Endothelial cell of umbilical vein (primary cell): ENCODE data around the gene LRRC8D. TPM values are rescaled to one million over a fixed set of nuclear protein-coding genes. Genes with fewer than 3 reads are reported as not detected.

Experiments used
- BruUV-seq: library from RNA; stranded (reverse); fragments of 400-500 nt; replicated peaks from 2 replicates; lab custom pipeline; 2021; lab: Mats Ljungman, UMichigan
- CTCF ChIA-PET: fragments of 300-600, 350-600 bp; sonication (Branson Sonifier 250); formaldehyde crosslinking; loops from one replicate; lab custom pipeline; 2021; ENCODE audit warnings: antibody characterized with exemption, inconsistent platforms; lab: Charles Lee
- POLR2A ChIA-PET: fragments of 300-600, 350-600 bp; sonication (Branson Sonifier 250); formaldehyde crosslinking; loops from one replicate; lab custom pipeline; 2021; ENCODE audit warnings: antibody characterized with exemption, inconsistent platforms; lab: Charles Lee
- DNase-seq: peaks from one replicate; pipeline ENCODE4 v3.0.0-alpha.2; 2011; ENCODE audit warnings: low read depth, low spot score
- FAIRE-seq: peaks from 2 replicates; lab custom pipeline; 2011; peaks lifted over from hg19 to GRCh38; lab: Jason Lieb, UNC
- H2AFZ ChIP-seq: 2 replicates; pipeline ENCODE4 v1.6.0; 2012; ENCODE audit warnings: low read depth, low read length, control low read depth, inconsistent platforms
- H3K27ac ChIP-seq: 2 replicates; pipeline ENCODE4 v1.5.1; 2011; ENCODE audit warnings: low read depth, mild to moderate bottlenecking, control low read depth, low read length, moderate library complexity; ENCODE audit not compliant: insufficient read depth
- H3K27me3 ChIP-seq, 2 experiments: 2 replicates each; pipeline versions ENCODE4 v1.6.0 to v1.6.1; 2011; ENCODE audit warnings: low read length in 2 of 2, mixed read lengths in 1 of 2; ENCODE audit not compliant: control insufficient read depth in 2 of 2, insufficient read depth in 2 of 2
- H3K36me3 ChIP-seq, 2 experiments: 2 replicates in 1 of 2; 3 replicates in 1 of 2; pipeline ENCODE4 v1.5.1; 2011; ENCODE audit warnings: low read length in 2 of 2, mild to moderate bottlenecking in 1 of 2, moderate library complexity in 1 of 2; ENCODE audit not compliant: control insufficient read depth in 2 of 2, insufficient read depth in 2 of 2; ENCODE audit errors: extremely low read depth in 1 of 2
- H3K4me1 ChIP-seq: 3 replicates; pipeline ENCODE4 v1.5.1; 2011; ENCODE audit warnings: mild to moderate bottlenecking, low read length; ENCODE audit not compliant: control insufficient read depth, insufficient read depth; ENCODE audit errors: extremely low read depth
- H3K4me2 ChIP-seq: 2 replicates; pipeline ENCODE4 v1.6.1; 2011; ENCODE audit warnings: low read length, control low read depth, mixed read lengths; ENCODE audit not compliant: insufficient read depth
- H3K4me3 ChIP-seq, 3 experiments: fragments of 200-600 bp in 1 of 3; sonication (generic), shearing (Covaris generic) in 1 of 3; replicated peaks in 1 of 3; 2 replicates each; pipeline ENCODE4 v1.5.1; 2011 to 2016; ENCODE audit warnings: control low read depth in 3 of 3, low read length in 3 of 3, mild to moderate bottlenecking in 2 of 3, inconsistent platforms in 1 of 3, low read depth in 1 of 3, moderate library complexity in 1 of 3; ENCODE audit not compliant: insufficient read depth in 1 of 3
- H3K79me2 ChIP-seq: 2 replicates; pipeline ENCODE4 v1.6.0; 2012; ENCODE audit warnings: low read length, inconsistent platforms; ENCODE audit not compliant: control insufficient read depth, insufficient read depth
- H3K9ac ChIP-seq: replicated peaks from 2 replicates; pipeline ENCODE3; 2011; ENCODE audit warnings: low read length, control low read depth; ENCODE audit not compliant: insufficient read depth; ENCODE audit errors: extremely low read depth
- H3K9me1 ChIP-seq: replicated peaks from 3 replicates; pipeline ENCODE4 v1.6.0; 2011; ENCODE audit warnings: mild to moderate bottlenecking, low read length; ENCODE audit not compliant: control insufficient read depth, insufficient read depth; ENCODE audit errors: extremely low read depth
- H3K9me3 ChIP-seq: replicated peaks from 2 replicates; pipeline ENCODE4 v1.5.1; 2012; ENCODE audit warnings: low read length, inconsistent platforms; ENCODE audit not compliant: control insufficient read depth, insufficient read depth
- H4K20me1 ChIP-seq: replicated peaks from 2 replicates; pipeline ENCODE3; 2011; ENCODE audit warnings: mild to moderate bottlenecking, low read length; ENCODE audit not compliant: control insufficient read depth, insufficient read depth; ENCODE audit errors: extremely low read depth
- EZH2 ChIP-seq: IDR thresholded peaks from 2 replicates; pipeline ENCODE4 v1.6.1; 2012; ENCODE audit warnings: borderline replicate concordance, low read depth, mild to moderate bottlenecking, moderate library complexity, low read length, inconsistent platforms; ENCODE audit not compliant: severe bottlenecking
- GATA2 ChIP-seq: IDR thresholded peaks from 2 replicates; pipeline ENCODE4 v1.7.0; 2011; ENCODE audit warnings: low read depth, mild to moderate bottlenecking, moderate library complexity, mixed read lengths, low read length; ENCODE audit not compliant: insufficient read length, insufficient read depth
- JUN ChIP-seq: IDR thresholded peaks from 2 replicates; pipeline ENCODE4 v1.6.1; 2011; ENCODE audit warnings: borderline replicate concordance, low read depth; ENCODE audit not compliant: insufficient read length, insufficient read depth
- MYC ChIP-seq: IDR thresholded peaks from one replicate; pipeline ENCODE4 v1.6.1; 2011; ENCODE audit warnings: mild to moderate bottlenecking, low read depth, low read length
- POLR2AphosphoS5 ChIP-seq: IDR thresholded peaks from 2 replicates; pipeline ENCODE4 v1.6.1; 2012; ENCODE audit warnings: low read depth, mild to moderate bottlenecking, control low read depth, low read length, moderate library complexity; ENCODE audit not compliant: insufficient read depth
- dilution Hi-C: fragments of 300-500 bp; cut with MboI; formaldehyde crosslinking; loops from one replicate; pipeline ENCODE4 v1.15.0; 2019; ENCODE audit warnings: low sequenced_read_pairs; ENCODE audit not compliant: extremely low pct_ligation_motif_present
- intact Hi-C: fragments of 100-400 bp; cut with micrococcal nuclease; formaldehyde crosslinking; loops from one replicate; pipeline ENCODE4 v1.10.0; 2022
- polyA plus RNA-seq, 4 experiments: library from polyadenylated mRNA; depleted of rRNA in 3 of 4; stranded (reverse) in 3 of 4; unstranded in 1 of 4; fragments of >200 nt; gene quantifications; 2 replicates each; pipeline versions ENCODE4 v1.2.1 to v1.2.3, GENCODE V29; 2011 to 2012; ENCODE audit warnings: missing spikeins in 1 of 4
- total RNA-seq: library from RNA; stranded (reverse); gene quantifications from 2 replicates; pipeline ENCODE4 v1.2.3, GENCODE V29; 2021

LRRC8D gene
- total and polyA plus RNA-seq, 2 donors (not counting 3 experiments of a cell fraction or from before 2014, with no cell fraction given), result 31.9 to 37.7 TPM

DNA sequence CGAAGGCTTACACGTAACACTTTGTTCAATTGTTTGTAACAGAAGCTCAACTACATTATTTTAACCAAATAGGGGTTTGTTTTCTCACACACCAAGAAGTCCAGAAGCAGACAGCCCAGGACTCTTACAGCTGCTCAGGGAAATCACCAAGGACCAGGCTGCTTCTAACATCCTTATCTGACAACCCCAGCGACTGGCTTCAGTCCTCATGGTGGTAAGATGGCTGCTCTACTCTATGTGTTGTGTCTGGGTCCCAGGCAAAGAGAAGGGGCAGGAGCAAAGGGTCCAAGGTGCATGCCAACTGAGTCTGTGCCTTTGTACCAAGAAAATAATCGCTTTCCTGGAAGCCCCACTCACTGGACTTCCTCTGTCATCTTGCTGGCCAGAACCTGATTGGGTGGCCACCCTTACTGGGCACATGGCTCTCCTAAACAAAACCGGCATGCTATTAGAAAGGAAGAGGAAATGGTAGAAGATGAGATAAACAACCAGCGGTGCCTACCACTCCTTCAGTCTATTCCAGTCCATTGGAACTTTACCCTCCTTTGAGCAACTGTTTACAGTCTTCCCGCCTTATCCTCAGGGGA lies 34.1 kb upstream of the LRRC8D start:
- H3K79me2 ChIP-seq, result no peaks in the 10 kb centered on the region
- no peaks in the 10 kb centered on the region for H3K4me1 ChIP-seq
- H3K4me3 ChIP-seq, result no peak overlapping the region
- POLR2A ChIA-PET, result no interaction called here
- FAIRE-seq (no peak), DNase-seq (no peak)
- BruUV-seq, result no TSS peak
- no peak for TF ChIP-seq MYC
- TF ChIP-seq JUN, result no peak
- no peak for TF ChIP-seq EZH2
- no peaks in the 10 kb centered on the region for H4K20me1 ChIP-seq
- CTCF ChIA-PET, result no interaction called here
- no peak overlapping the region for H3K9ac ChIP-seq
- no peak overlapping the region for H3K27ac ChIP-seq
- no peaks in the 10 kb centered on the region for H3K36me3 ChIP-seq
- no peak overlapping the region for H3K4me2 ChIP-seq
- dilution Hi-C loops, result no loop called here
- H2AFZ ChIP-seq, result no peak overlapping the region
- H3K27me3 ChIP-seq, result peaks cover 0 to 5% of the 10 kb centered on the region in 2 experiments
- H3K9me3 ChIP-seq, result no peaks in the 10 kb centered on the region
- intact Hi-C loops, result no loop called here
- no peaks in the 10 kb centered on the region for H3K9me1 ChIP-seq

DNA sequence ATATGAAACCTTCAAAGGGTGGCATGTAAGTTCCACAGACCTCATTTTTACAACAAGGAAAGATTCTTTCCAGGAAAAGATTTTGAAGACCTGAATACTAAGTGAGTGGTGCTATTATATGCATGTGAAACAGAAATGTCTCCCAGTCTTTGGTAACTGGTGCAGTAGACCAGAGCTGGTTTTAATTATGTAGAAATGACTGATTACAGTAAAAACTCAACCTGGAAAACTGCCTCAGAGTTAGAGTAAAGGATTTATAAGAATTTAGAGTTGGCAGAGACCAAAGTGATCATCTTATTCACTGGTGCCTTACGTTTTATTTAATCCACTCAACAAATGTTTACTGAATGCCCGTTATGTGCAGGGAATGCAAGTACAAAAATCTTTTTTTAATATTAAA lies 30.2 kb upstream of the LRRC8D start:
- CTCF ChIA-PET, result interaction anchor here (1.0 to 2.6 kb wide), 3 partner anchors 9 to 14 kb away, joined by 3 to 14 read pairs (median 5); no protein-coding TSS in a partner anchor

More for the DNA sequence above, 30.2 kb upstream of the LRRC8D start:
- no peak for TF ChIP-seq POLR2AphosphoS5
- no peak for TF ChIP-seq EZH2
- TF ChIP-seq GATA2, result no peak
- no peak for TF ChIP-seq JUN
- DNase-seq (no peak), FAIRE-seq (no peak)
- POLR2A ChIA-PET, result no interaction called here
- Histone ChIP-seq H3K9me1 (no peaks in the 10 kb centered on the region), H3K27ac (no peak overlapping the region), H3K9me3 (no peaks in the 10 kb centered on the region), H3K4me2 (no peak overlapping the region), H4K20me1 (no peaks in the 10 kb centered on the region), H3K4me1 (no peaks in the 10 kb centered on the region), H2AFZ (no peak overlapping the region), H3K36me3 (no peaks in the 10 kb centered on the region), H3K79me2 (no peaks in the 10 kb centered on the region), H3K9ac (no peak overlapping the region), H3K4me3 (no peak overlapping the region), H3K27me3 (no peaks in the 10 kb centered on the region)
- intact Hi-C loops (no loop called here), dilution Hi-C loops (no loop called here)
- no TSS peak for BruUV-seq
